Fibroblast of peridontal ligament (primary cell): Measurements from ENCODE around the gene KCNH2.

Experiments
- DNase-seq: peaks from one replicate; pipeline ENCODE4 v3.0.0-alpha.2; 2010; ENCODE audit errors: extremely low read depth

KCNH2 gene

GRCh38 chr7:150994838-150995510 lies 16.9 kb upstream of the KCNH2 start:
- DNase-seq = no peak

DNA sequence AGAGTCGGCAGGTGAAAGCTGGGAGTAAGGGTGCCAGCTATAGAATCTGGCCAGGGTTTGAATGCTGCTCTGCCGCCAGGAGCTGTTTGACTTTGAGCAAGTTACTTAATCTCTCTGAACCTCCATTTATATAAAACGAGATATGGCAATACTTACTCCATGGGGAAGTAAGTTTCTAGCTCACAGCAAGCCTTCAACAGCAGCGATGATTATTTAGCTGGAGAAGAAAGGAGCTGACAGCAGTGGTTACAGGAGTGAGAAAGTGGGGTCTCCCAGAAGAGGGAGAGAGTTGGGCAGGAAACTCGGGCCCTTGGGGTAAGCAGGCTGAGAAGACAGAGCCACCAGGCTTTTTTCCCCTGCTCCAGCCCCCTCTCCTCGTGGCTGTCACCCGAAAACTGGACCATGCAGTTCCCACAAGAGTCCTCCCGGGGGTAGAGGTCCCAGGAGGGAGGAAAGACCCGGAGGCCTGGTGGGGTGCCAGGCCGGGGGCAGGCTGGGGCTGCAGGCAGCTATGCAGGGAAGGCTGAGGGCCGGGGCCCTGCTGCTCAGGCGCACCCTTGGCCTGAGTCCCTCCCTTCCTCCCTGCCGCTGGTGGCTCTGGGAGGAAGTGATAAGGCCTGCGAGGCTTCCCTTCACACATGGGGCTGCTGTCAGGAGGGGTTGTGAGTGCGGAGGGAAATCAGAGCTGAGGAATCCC lies 16.2 kb upstream of the KCNH2 start:
- no peak for DNase-seq

- no peak for DNase-seq
Measured at GRCh38 chr7:150993511-150993910, 15.4 kb upstream of the KCNH2 start.

- DNase-seq = no peak
Measured at GRCh38 chr7:150992833-150993302, 14.7 kb upstream of the KCNH2 start.

DNA sequence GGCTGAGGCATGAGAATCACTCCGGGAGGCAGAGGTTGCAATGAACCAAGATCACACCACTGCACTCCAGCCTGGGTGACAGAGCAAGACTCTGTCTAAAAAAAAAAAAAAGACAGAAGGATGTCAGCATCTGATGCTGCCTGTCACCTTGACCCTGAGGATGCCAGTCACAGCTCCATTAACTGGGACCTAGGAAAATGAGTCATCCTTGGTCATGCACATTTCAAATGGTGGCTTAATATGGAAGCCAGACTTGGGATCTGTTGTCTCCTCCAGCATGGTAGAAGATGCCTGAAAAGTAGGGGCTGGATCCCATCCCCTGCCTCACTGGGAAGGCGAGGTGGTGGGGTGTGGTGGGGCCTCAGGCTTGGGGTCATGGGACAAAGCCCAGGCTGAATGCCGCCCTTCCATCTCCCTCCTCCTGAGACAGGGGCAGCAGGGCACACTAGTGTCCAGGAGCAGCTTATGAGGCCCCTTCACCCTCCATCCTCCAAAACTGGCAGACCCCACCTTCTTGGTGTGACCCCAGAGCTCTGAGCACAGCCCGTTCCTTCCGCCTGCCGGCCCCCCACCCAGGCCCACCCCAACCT lies 14.0 kb upstream of the KCNH2 start:
- no peak for DNase-seq

DNA sequence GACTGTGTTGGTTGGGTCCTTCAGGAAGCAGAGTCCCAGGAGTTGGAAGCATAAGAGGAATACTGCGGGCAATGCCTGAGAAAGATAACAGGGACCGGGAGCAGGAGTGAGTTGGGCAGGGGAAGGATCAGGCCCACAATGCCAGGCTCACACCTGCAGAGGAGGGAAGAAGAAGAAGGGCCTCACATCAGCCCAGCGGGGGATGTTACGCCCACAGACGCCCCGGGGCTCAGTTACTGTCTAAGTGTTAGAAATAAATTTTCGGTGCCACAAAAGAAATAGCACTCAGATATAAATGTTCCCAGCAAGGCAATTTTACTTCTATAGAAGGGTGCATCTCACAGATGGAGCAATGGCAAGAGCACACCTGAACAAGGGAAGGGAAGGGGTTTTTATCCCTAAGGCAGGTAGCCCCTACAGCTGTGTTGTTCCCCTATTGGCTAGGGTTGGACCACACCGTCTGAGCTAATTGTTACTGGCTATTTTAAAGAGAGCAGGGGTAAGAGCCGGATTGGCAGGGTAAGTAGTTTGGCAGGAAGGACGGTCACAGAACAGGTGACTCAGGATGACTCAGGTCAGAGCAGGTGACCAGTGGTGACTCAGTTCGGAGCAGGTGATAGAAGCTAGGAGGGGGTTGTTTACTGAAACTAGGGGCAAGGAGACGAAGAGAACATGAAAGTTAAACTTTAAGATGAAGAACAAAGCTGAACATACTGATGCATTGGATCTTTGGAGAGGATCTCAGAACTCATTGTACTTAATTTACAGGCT lies 12.5 kb upstream of the KCNH2 start, which contains the start of gene NOS3:
Gene NOS3, plus strand, starts transcription at position 602 of the 771 bp plus-strand sequence. CDS start 2,787 bp downstream, outside the sequence.
- no peak for DNase-seq

- no peak for DNase-seq
Measured at GRCh38 chr7:150989456-150989855, 11.3 kb upstream of the KCNH2 start.

- DNase-seq = no peak
Measured at GRCh38 chr7:150988230-150989226, 10.4 kb upstream of the KCNH2 start.

- no peak for DNase-seq
Measured at GRCh38 chr7:150986556-150986955, 8.4 kb upstream of the KCNH2 start.

- DNase-seq = peak; percentile 33
Measured at GRCh38 chr7:150986099-150986512, 8.0 kb upstream of the KCNH2 start.

DNA sequence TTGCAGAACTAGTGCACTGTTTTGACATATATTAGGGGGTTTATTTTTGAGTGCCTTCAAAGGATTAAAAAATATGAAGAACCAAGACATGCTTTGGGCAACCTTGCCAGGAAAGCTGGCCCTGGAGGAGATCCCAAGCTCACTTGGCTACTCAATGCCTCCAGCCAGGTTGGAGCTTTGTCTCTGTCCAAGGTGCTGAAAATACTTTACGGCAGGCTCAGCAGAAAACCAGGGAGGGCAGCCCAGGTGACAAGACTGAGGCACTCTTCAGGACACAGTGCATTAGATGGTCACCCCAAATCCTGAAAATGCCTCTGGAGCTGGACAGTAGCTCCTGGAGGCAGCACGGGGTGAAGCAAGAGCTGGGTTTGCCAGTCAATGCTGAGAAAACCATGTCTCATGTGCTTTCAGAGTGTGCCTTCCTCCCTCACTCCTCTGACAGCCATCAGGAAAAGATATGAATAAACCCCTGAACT lies 5.8 kb upstream of the KCNH2 start:
- peak; percentile 25 for DNase-seq

- DNase-seq = no peak
Measured at GRCh38 chr7:150982351-150982750, 4.2 kb upstream of the KCNH2 start.

DNA sequence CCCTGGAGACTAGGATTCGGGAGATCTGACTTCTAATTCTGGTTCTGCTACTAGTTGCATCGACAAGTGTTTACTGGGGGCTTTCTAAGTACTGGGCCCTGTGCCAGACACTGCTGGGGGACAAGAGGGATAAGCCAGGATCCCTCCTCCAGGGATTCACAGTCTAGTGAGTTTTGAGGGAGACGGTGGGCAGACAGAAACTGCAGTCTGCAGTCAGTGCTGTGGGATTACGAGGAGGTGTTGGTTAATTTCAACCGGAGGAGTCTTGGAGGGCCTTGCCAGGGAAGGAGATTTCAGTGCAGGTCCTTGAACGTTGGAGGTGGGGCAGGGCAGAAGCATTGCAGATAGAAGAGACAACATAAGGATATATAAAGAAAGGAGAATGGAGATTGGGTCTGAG lies 3.5 kb upstream of the KCNH2 start:
- no peak for DNase-seq

- DNase-seq = no peak
Measured at GRCh38 chr7:150980663-150981062, 2.5 kb upstream of the KCNH2 start.

DNA sequence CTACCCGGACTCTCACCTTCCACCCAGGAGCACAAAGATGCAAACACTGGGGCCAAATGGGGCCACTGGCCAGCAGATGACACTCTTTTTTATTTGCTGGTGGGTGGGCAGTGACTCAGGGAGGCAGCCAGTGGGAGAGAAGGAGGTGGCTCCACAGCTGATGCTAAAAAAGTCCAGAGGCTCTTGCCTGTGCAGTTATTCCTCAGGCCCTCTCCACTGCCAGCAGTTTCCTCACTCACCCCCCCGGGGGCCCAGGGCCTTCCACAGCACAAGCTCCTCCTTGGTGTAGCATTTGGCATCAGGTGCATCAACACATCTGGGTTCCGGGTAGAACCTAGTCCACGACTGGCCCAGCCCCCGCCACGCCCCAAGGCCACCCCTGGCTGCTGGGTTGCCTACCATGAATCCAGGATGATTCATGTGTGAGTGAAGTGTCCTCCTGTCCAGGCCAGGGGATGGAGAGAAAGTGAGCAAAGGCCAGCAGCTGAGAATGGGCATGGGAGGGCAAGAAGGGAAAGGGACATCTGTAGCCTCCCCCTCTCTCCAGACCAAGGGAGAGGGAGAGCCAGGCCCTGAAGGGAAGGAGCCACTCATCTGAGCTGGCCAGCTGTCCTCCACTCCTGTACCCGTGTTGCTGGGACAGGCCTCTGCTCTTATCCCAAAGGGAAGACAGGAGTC lies 1.7 kb upstream of the KCNH2 start:
- DNase-seq = no peak

- no peak for DNase-seq
Measured at GRCh38 chr7:150977382-150978125, 567 bp downstream of the KCNH2 start.

DNA sequence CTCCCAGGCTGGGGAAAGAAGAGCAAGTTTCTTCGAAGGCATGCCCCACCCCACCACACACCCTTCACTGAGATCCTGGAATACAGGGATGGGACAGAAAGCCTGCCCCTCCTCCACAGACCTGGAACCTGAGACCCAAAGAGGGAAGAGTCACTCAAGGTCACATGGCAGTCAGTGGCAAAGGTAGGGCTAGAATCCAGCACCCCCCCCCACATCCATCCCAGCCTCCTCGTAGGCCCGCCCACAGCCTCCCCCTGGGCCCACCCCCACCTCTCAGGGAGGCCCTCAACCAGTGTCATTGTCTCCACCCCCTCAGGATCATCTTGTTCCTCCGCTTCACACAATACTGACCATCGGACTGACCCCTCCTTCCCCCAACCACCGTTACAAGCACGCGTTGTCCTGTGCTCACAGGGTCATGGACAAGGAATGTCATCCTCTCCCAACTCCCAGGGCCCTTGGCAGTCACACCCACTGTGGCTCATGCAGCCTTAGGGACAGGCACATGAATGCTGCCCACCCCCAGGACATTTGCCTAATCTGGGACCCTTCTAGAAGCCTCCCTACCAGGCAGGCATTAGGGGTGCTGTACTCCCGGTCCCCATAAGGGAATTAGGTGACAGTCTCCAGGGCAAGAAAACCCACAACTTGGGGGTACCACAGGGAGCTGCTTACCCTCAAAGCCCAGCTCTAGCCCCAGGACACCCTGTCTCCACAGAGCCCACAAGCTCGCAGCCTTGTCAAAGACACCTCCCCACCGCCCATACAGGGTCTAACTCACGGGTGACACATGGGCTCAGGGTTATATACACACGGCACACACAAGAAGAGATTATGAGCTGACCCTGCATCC lies 1.4 kb downstream of the KCNH2 start:
- DNase-seq = no peak

DNA sequence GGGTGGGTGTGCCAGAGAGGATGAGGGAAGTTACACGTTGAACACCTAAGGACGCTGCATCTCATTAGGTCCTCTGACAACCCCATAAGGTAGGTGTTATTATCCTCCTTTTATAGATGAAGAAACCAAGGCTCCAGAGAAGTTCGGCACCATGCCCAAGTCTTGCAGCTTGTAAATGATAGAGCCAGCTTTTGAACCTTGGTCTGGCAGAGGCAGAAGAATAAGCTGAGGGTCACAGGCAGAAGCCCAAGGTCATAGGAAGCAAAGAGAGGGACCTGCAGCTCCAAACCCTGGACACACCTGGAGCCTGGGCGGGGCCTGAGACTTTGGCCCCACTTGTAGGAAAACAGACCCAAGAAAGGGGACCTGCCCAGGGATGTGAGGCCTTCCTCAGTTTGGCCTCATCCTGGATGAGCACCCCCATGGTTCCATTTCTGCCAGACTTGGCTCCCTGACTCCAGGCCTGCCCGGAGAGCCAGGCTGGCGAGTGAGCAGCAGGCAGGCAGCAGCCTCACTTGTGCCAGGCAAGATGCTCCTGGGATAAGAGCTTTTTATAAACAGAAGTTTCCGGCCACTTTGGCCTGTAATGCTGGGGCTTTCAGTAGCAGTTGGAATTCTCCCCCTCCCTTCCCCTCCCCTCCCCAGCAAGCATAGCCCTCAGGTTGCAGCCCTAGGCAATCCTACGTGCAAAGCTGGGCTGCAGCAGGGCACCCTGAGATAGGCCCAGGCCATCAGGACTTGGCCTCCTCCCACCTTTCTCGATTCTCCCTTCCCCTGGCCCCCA lies 2.4 kb downstream of the KCNH2 start:
- DNase-seq = no peak
